Gastroesophageal sphincter (tissue), 4 donors: ENCODE data around the gene RNF125. TPM values are rescaled to one million over a fixed set of nuclear protein-coding genes. Genes with fewer than 3 reads are reported as not detected.

Experiments used
- ATAC-seq: fragments of 150-250 bp; one replicate; pipeline ENCODE4 v1.9.1; 2016; ENCODE audit warnings: mild to moderate bottlenecking, moderate library complexity
- H3K27ac ChIP-seq, 4 donors: fragments of 200-600 bp; sonication (generic) in 3 of 4; 1 replicate in 3 of 4; 2 replicates in 1 of 4; pipeline ENCODE4 v1.5.1; 2016 to 2019
- H3K27me3 ChIP-seq: fragments of 200-600 bp; sonication (generic); one replicate; pipeline ENCODE4 v1.5.1; 2019
- H3K36me3 ChIP-seq, 2 donors: fragments of 200-600 bp; sonication (generic); one replicate each; pipeline ENCODE4 v1.5.1; 2019; ENCODE audit warnings: control low read depth in 1 of 2
- H3K4me1 ChIP-seq, 3 donors: fragments of 200-600 bp; sonication (generic); 1 replicate in 2 of 3; 2 replicates in 1 of 3; pipeline ENCODE4 v1.5.1; 2016 to 2019; ENCODE audit warnings: control low read depth in 2 of 3
- H3K4me3 ChIP-seq, 2 donors: fragments of 200-600 bp; sonication (generic); one replicate each; pipeline ENCODE4 v1.5.1; 2019; ENCODE audit warnings: mild to moderate bottlenecking in 1 of 2, moderate library complexity in 1 of 2
- H3K9me3 ChIP-seq, 3 donors: fragments of 200-600 bp; sonication (generic); one replicate each; pipeline ENCODE4 v1.5.1; 2017 to 2019; ENCODE audit warnings: control low read depth in 2 of 3
- EP300 ChIP-seq: sonication (generic); formaldehyde crosslinking; IDR thresholded peaks from one replicate; pipeline ENCODE4 v1.6.1; 2017; ENCODE audit warnings: antibody characterized with exemption, mild to moderate bottlenecking
- POLR2A ChIP-seq, 2 donors: fragments of 450-650 bp; IDR thresholded peaks; one replicate each; pipeline ENCODE4 v1.6.1; 2017; ENCODE audit warnings: antibody characterized with exemption in 2 of 2, mild to moderate bottlenecking in 2 of 2, moderate library complexity in 1 of 2
- POLR2AphosphoS5 ChIP-seq: sonication (generic); formaldehyde crosslinking; IDR thresholded peaks from one replicate; pipeline ENCODE4 v1.6.1; 2017; ENCODE audit warnings: antibody characterized with exemption
- WGBS, 2 donors: methylation state at CpG; one replicate each; pipeline ENCODE4 v1.1.5; 2018; ENCODE audit warnings: low coverage in 1 of 2; 5-methylcytosine and 5-hydroxymethylcytosine counted together
- total RNA-seq, 4 donors: library from RNA; depleted of rRNA; stranded (reverse); fragments of >200 nt; gene quantifications; one replicate each; pipeline ENCODE4 v1.1.0, GENCODE V29; 2016
- TF ChIP-seq, protein P1 (sequence below), 4 experiments: fragments of 200-600 bp in 2 of 4; fragments of 450-650 bp in 2 of 4; sonication (generic) in 1 of 4; IDR thresholded peaks; one replicate each; pipeline ENCODE4 v1.5.1; 2017 to 2019; ENCODE audit warnings: antibody characterized with exemption in 4 of 4, mild to moderate bottlenecking in 2 of 4, moderate library complexity in 2 of 4

The RNF125 gene
- total RNA-seq, 4 donors from 2014 or later = 1.7 to 5.2 (median 3.1) TPM

DNA sequence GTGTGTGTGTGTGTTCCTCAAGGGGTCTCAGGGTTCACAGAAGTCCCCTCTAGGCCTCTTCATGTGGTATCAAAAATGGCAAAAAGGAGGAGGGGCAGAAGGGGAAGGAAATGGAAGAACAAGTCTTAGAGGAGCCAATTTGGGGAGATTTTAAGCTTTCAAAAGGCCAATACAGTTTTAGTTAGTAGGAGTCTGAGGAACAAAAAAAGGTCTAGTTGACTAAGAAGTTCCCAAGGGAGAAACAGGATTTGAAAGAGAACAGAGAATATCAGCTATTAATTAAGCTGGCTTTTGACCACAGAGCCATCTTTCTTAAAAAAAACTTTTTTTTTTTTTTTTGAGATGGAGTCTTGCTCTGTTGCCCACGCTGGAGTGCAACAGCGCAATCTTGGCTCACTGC, 7.1 kb downstream of the RNF125 start:
- Histone ChIP-seq H3K27ac (no peak overlapping the region), H3K9me3 (no peaks in the 10 kb centered on the region), H3K36me3 (no peaks in the 10 kb centered on the region), H3K4me3 (no peak overlapping the region), H3K27me3 (peaks cover 3% of the 10 kb centered on the region), H3K4me1 (no peaks in the 10 kb centered on the region)
- no peak for ATAC-seq
- TF ChIP-seq, protein P1, sequence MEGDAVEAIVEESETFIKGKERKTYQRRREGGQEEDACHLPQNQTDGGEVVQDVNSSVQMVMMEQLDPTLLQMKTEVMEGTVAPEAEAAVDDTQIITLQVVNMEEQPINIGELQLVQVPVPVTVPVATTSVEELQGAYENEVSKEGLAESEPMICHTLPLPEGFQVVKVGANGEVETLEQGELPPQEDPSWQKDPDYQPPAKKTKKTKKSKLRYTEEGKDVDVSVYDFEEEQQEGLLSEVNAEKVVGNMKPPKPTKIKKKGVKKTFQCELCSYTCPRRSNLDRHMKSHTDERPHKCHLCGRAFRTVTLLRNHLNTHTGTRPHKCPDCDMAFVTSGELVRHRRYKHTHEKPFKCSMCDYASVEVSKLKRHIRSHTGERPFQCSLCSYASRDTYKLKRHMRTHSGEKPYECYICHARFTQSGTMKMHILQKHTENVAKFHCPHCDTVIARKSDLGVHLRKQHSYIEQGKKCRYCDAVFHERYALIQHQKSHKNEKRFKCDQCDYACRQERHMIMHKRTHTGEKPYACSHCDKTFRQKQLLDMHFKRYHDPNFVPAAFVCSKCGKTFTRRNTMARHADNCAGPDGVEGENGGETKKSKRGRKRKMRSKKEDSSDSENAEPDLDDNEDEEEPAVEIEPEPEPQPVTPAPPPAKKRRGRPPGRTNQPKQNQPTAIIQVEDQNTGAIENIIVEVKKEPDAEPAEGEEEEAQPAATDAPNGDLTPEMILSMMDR (IDR thresholded peaks at IDR 0.05) = no peak
- TF ChIP-seq POLR2A (IDR thresholded peaks at IDR 0.05) (no peak), EP300 (no peak), POLR2AphosphoS5 (no peak)
- 96% methylated on average over 2 of the region's 2 CpGs; no CpG with 5 or more reads in 1 of the 2 donors for WGBS, 2 donors

DNA sequence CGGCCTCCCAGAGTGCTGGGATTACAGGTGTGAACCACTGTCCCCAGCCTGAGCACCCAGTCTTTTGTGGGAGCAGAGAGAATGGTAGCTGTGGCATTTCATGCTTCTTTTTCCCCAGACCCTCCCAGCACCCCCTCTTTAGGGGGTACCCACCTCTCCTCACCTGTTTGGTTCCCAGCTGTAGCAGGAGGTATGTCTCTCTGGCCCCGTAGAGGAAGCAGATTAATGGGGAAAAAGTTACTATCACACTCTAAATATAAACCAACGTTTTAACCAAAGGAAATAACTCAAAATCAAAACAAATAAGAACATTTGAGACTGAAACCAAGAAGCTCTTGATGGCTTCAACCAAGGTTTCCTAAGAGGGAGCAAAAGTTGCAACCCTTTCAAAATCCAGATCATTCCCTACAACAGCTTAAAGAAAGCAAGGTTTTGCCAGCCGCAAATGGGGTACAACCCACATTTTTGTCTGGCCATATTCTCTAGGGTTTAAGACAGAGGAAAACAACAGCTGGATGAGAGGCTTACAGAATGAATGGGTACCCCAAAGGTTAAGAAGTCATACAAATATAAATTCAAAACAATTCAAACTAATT, 8.0 kb downstream of the RNF125 start:
- WGBS, 2 donors = 50% methylated on average over 3 of the region's 4 CpGs; no CpG with 5 or more reads in 1 of the 2 donors
- no peaks in the 10 kb centered on the region for H3K4me1 ChIP-seq

DNA sequence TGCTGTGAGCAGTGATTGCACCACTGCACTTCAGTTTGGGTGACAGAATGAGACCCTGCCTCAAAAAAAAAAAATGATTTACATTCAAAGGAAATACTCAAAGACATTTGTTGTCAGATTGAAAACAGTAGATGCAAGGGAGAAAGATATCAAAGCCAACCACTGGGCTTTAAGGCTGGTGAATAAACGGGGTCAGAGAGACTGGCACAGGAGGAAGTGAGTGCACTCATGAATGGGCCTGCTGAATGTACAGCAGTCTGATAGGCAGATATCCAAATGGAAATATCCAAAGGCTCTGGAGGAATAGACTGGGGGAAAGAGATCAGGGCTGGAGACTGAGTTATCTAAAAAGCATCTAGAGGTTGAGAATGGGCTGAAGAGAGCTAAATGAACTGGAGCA, 10.9 kb downstream of the RNF125 start:
- 37 to 57% methylated on average over 1 of the region's 1 CpG for WGBS, 2 donors
- ATAC-seq = no peak

More for the DNA sequence above, 8.0 kb downstream of the RNF125 start:
- no peak overlapping the region for H3K27ac ChIP-seq
- H3K36me3 ChIP-seq = no peaks in the 10 kb centered on the region
- no peaks in the 10 kb centered on the region for H3K9me3 ChIP-seq
- TF ChIP-seq, protein P1 (IDR thresholded peaks at IDR 0.05) = no peak
- TF ChIP-seq POLR2A (IDR thresholded peaks at IDR 0.05) (no peak), EP300 (no peak), POLR2AphosphoS5 (no peak)
- no peaks in the 10 kb centered on the region for H3K27me3 ChIP-seq
- no peak overlapping the region for H3K4me3 ChIP-seq
- no peak for ATAC-seq

DNA sequence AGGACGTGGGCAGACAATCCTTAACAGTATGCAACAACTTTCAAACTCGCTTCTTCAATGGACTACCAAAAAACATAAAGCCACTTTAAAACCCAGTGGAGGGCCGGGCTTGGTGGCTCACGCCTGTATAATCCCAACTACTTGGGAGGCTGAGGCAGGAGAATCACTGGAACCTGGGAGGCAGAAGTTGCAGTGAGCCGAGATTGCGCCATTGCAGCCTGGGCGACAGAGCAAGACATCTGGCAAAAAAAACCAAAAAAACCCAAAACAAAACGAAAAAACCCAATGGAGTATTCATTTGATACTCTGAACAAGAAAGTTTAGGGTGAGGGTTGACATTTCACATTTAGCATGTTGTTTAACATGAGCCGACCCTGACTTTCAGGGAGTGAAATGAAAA, 14.0 kb downstream of the RNF125 start:
- Histone ChIP-seq H3K27me3 (no peaks in the 10 kb centered on the region), H3K4me1 (no peaks in the 10 kb centered on the region), H3K4me3 (no peak overlapping the region), H3K27ac (no peak overlapping the region), H3K9me3 (no peaks in the 10 kb centered on the region), H3K36me3 (peaks cover 0 to 7% of the 10 kb centered on the region in 2 donors)
- TF ChIP-seq POLR2A (IDR thresholded peaks at IDR 0.05) (no peak), EP300 (no peak), POLR2AphosphoS5 (no peak)
- TF ChIP-seq, protein P1 (IDR thresholded peaks at IDR 0.05) = no peak
- 83 to 88% methylated on average over 7 of the region's 9 CpGs for WGBS, 2 donors
- no peak for ATAC-seq

More for the DNA sequence above, 10.9 kb downstream of the RNF125 start:
- Histone ChIP-seq H3K27me3 (no peaks in the 10 kb centered on the region), H3K27ac (no peak overlapping the region), H3K4me3 (no peak overlapping the region), H3K36me3 (no peaks in the 10 kb centered on the region), H3K9me3 (no peaks in the 10 kb centered on the region), H3K4me1 (no peaks in the 10 kb centered on the region)
- TF ChIP-seq, protein P1 (IDR thresholded peaks at IDR 0.05) = no peak
- no peak for TF ChIP-seq POLR2A (IDR thresholded peaks at IDR 0.05)
- TF ChIP-seq POLR2AphosphoS5 = no peak
- no peak for TF ChIP-seq EP300

DNA sequence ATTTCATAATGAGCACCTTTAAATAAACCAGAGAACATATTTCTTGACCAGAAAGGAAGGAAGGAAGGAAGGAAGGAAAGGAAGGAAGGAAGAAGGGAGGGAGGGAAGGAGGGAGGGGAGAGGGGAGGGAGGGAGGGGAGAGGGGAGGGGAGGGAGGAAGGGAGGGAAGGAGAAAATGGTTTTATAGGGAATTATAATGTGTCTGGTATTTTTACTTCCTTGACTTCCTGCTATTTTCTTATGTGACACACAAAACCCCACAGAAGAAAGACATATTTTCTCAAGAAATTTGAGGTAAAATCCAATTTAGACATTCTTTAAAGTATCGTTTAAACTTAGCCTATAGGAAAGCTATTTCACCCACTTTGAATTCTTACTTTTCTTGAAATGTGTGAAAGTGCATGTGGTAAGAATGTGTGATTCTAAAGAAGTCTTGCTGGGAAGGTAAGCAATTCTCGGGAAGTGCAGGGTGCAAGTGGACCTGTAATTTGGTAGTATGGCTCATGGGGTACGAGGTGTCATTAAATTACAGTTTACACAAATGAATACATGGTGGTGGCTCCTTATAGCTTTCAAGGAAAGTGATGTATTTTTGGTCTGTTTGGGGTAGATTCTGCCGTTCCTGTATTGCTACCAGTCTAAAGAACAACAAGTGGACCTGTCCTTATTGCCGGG, 18.0 kb downstream of the RNF125 start:
- no peaks in the 10 kb centered on the region for H3K9me3 ChIP-seq
- no peak overlapping the region for H3K27ac ChIP-seq
- no peak overlapping the region for H3K4me3 ChIP-seq
- WGBS, 2 donors = 85 to 94% methylated on average over 5 of the region's 5 CpGs
- H3K4me1 ChIP-seq = no peaks in the 10 kb centered on the region
- no peak for TF ChIP-seq POLR2A (IDR thresholded peaks at IDR 0.05)
- no peaks in the 10 kb centered on the region for H3K27me3 ChIP-seq
- ATAC-seq = no peak
- peaks cover 0 to 20% of the 10 kb centered on the region in 2 donors for H3K36me3 ChIP-seq
